Activated naive CD4-positive, alpha-beta T cell treated with anti-CD3 and anti-CD28 coated beads for 36 hours (primary cell): ENCODE measurements around the gene PRKACA. TPM values are rescaled to one million over a fixed set of nuclear protein-coding genes. Genes with fewer than 3 reads are reported as not detected.

Experiments
- CTCF ChIA-PET: fragments of 350-600 bp; sonication (Branson Sonifier 250); formaldehyde crosslinking; loops from one replicate; lab custom pipeline; 2021; ENCODE audit warnings: antibody characterized with exemption; lab: Charles Lee
- DNase-seq: peaks from one replicate; pipeline ENCODE4 v3.0.0-alpha.2; 2020
- H3K27ac Mint-ChIP-seq: one replicate; pipeline ENCODE4 v1.8.0; 2021; ENCODE audit warnings: mild to moderate bottlenecking, mixed read lengths
- H3K27me3 Mint-ChIP-seq: one replicate; pipeline ENCODE4 v1.8.0; 2021; ENCODE audit warnings: low read depth, mixed read lengths
- H3K36me3 Mint-ChIP-seq: one replicate; pipeline ENCODE4 v1.8.0; 2021; ENCODE audit warnings: low read depth, mixed read lengths
- H3K4me1 Mint-ChIP-seq: one replicate; pipeline ENCODE4 v1.8.0; 2021; ENCODE audit warnings: low read depth, mixed read lengths
- H3K4me3 Mint-ChIP-seq: one replicate; pipeline ENCODE4 v1.8.0; 2021; ENCODE audit warnings: mild to moderate bottlenecking, moderate library complexity, mixed read lengths
- H3K9me3 Mint-ChIP-seq: one replicate; pipeline ENCODE4 v1.8.0; 2021; ENCODE audit warnings: mixed read lengths
- intact Hi-C: fragments of 100-400 bp; cut with micrococcal nuclease; formaldehyde crosslinking; loops from one replicate; pipeline ENCODE4 v1.15.1; 2023
- total RNA-seq, 2 experiments: library from RNA; stranded (reverse); gene quantifications; one replicate each; pipeline ENCODE4 v1.2.3, GENCODE V29; 2021

Gene PRKACA
- total RNA-seq, 2 experiments from 2014 or later, result 48.2 to 60.0 TPM

DNA sequence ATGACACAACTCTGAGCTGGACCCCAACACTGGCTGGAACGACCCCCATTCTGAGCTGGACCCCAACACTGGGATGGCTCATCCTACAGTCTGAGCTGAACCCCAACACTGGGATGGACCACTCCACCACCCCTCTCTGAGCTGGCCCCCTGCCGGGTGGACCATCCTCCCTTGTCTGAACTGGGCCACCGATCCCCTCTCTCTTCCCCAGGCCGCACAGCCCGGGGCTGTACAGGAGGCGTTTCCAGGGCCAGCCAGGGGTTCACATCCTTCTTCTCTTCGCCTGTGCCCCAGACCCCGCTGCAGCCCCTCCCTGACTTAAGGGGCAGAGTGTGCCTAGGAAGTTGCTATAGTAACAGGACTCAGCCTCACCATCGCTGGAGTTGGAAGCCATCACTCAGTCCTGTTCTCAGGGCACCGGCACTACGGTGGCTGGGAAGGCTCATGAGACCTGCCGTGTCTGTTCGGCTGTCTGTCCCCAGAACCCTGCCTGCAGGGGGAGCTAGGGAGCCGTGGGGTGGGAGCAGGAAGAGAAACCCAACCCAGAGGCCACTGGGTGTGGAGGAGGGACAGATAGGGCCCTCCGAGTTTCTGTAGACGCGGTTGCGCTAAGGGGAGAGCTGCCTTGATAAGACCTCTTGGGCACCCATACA lies 3.7 kb downstream of the PRKACA start:
- CTCF ChIA-PET, result interaction anchor here (1.0 to 2.1 kb wide), 11 partner anchors 12 to 211 kb away, joined by 3 to 8 read pairs (median 4); no protein-coding TSS in a partner anchor
- intact Hi-C loops, result loop anchor here (2.0 kb wide), 1 partner anchor 39 kb away; no protein-coding TSS in a partner anchor
- Mint-ChIP-seq H3K4me3 (no peak overlapping the region), H3K4me1 (peaks cover 51% of the 10 kb centered on the region), H3K9me3 (no peaks in the 10 kb centered on the region), H3K27me3 (no peaks in the 10 kb centered on the region), H3K27ac (no peak overlapping the region), H3K36me3 (no peaks in the 10 kb centered on the region)
- peak; percentile 46 for DNase-seq

DNA sequence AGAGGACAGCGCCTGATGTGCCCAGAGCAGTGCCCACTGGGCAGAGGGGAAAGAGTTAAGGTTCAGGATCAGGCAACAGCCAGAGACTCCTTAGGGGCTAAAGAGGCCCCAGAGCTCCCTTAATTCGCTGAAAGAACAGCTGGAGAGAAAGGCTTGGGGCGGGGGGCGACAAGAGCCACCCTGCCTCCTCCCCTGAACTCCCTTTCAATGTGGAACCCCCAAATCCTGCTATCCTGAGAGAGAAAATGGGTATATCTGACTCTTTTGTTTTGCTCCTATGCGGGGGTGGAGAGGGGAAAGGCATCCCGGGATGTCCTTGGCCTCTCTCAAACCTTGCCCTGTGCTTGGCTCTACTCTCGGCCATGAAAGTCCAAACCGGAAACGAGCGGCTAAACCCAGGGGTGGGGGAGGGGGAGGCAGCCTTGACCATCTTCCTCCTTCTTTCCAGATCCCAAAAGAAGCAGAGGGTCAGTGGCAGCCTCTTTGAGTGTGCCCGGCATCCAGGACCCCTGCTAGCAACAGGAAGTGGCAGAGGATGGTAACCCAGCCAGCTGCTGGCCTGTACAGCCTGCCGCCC lies 4.7 kb downstream of the PRKACA start:
- no peak for DNase-seq
- Mint-ChIP-seq H3K36me3 (no peaks in the 10 kb centered on the region), H3K27me3 (no peaks in the 10 kb centered on the region), H3K9me3 (no peaks in the 10 kb centered on the region), H3K4me1 (peaks cover 45% of the 10 kb centered on the region), H3K27ac (peak overlapping the region; percentile 30), H3K4me3 (no peak overlapping the region)
- intact Hi-C loops, result no loop called here
- CTCF ChIA-PET, result interaction anchor here (1.5 to 1.7 kb wide), 3 partner anchors 10 to 210 kb away, joined by 3 to 8 read pairs (median 4); no protein-coding TSS in a partner anchor

DNA sequence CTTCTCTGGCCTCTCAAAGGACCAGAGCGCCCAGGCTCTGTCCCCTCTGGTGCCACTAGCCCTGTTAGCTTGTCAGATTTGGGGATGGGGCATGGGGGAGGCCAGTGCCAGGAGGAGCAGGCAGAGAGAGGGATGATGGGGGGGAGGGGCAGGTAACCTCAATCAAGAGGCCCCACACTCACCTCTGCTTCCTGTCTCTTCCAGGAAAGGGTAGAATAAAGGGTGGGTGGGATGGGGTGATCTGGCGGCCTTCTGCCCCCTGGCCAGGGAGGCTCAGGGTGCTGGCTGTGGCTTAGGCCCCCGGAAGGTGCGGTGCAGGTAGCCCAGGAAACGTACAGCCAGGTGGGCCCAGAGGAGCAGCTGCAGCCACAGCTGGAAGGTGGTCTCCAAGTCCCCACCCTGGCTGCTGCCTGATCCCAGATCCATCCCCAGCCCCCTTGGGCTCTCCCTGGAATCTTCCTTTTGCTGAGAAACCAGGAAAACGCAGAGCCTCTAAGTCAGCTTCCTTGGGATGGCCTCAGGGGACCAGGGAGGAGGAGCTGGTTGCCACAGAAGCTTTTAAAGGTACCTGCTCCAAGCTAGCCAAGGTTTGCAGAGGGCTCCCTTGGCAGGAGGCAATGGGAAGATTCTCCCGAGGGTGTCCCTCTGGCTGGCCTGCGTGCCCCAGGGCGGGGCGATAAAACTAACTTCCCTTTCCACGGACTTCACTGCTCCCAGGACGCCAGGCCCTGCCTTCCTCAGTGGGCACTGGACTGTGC lies 5.3 kb downstream of the PRKACA start:
- peaks cover 45% of the 10 kb centered on the region for H3K4me1 Mint-ChIP-seq
- no peak for DNase-seq
- no peaks in the 10 kb centered on the region for H3K36me3 Mint-ChIP-seq
- H3K27me3 Mint-ChIP-seq, result no peaks in the 10 kb centered on the region
- H3K27ac Mint-ChIP-seq, result no peak overlapping the region
- intact Hi-C loops, result no loop called here
- H3K9me3 Mint-ChIP-seq, result no peaks in the 10 kb centered on the region
- CTCF ChIA-PET, result interaction anchor here (1.5 to 1.6 kb wide), 2 partner anchors 11 to 25 kb away, joined by 3 to 4 read pairs; no protein-coding TSS in a partner anchor
- H3K4me3 Mint-ChIP-seq, result no peak overlapping the region

DNA sequence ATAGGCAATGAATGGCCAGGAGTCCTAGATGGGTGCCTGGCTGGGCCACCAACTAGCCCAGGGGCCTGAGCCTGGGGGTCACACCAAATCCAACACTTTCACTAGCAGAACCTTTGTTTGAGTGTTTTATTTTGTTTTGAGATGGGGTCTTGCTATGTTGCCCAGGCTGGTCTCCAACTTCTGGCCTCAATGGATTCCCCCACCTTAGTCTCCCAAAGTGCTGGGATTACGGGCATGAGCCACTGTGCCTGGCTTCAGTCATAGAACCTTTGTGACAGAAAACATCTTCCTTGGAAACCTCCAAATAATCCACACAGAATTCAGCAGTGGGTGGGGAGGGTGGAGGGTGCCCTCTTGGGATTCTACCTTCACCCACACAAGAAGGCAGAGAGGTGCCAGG lies 6.1 kb downstream of the PRKACA start:
- Mint-ChIP-seq H3K4me1 (peaks cover 40% of the 10 kb centered on the region), H3K4me3 (no peak overlapping the region), H3K36me3 (no peaks in the 10 kb centered on the region), H3K9me3 (no peaks in the 10 kb centered on the region), H3K27me3 (no peaks in the 10 kb centered on the region), H3K27ac (no peak overlapping the region)
- CTCF ChIA-PET, result interaction anchor here (1.5 kb wide), 1 partner anchor 12 kb away, joined by 4 read pairs; no protein-coding TSS in a partner anchor
- DNase-seq, result no peak
- intact Hi-C loops, result no loop called here

DNA sequence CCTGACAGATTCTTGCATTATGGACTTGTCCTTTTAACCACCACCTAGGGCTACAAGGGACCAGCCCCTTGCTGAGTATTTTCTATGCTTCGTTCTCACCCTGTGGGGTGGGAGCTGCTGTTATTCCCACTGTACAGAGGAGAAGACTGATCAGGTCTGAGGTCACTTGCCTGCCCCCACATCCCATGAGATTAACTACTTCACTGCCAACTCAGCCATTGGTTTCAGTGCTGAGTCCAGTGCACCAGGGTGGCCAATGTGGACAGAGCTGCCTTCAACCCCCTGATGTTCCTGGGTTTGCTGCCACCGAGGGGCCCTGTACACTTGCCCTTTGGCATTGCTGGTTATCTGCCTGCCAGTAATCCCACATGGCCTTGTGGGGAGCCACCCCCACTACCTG lies 6.9 kb downstream of the PRKACA start:
- no peak for DNase-seq
- H3K4me1 Mint-ChIP-seq, result peaks cover 31% of the 10 kb centered on the region
- H3K4me3 Mint-ChIP-seq, result no peak overlapping the region
- H3K36me3 Mint-ChIP-seq, result peaks cover 1% of the 10 kb centered on the region
- no peak overlapping the region for H3K27ac Mint-ChIP-seq
- CTCF ChIA-PET, result interaction anchor here (1.2 kb wide), 1 partner anchor 62 kb away, joined by 3 read pairs; no protein-coding TSS in a partner anchor
- intact Hi-C loops, result no loop called here
- no peaks in the 10 kb centered on the region for H3K27me3 Mint-ChIP-seq
- no peaks in the 10 kb centered on the region for H3K9me3 Mint-ChIP-seq

DNA sequence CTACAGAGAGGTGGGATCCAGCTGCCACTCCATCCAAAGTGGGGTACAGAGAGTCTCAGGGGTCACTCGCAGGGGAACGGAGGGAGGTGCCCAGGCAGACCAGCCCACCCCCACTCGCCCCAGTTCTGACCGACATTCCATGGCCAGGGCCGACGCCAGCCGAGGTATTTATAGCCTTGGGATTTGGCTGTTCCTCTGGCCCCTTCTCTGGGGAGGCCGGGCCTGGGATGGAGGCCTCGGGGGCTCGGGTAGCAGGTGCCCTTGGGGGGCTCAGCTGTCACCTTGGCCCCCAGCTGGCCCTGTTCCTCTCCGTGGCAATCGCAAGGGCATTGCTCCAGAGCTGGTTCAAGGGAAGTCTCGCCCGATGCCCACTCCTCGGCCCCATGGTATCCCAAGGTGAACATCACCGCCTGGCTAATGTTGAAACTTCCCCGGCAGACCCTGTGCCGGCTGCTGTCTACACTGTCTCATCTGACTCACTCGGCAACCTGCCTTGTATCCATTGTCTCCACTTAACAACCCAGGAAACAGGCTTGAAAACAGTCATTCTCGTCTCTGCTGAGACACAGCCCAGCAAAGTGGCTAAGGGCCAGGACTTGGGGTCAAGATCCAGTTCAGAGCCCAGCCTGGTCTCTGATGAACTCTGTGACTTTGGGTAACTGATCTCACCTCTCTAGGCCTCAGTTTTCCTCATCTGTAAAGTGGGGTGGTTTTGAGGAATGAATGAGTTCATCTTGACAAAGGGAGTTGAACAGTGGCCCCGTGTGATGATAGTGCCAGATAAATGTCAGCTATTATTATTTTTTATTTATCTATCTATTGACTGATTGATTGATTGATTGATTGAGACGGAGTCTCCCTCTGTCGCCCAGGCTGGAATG lies 9.7 kb downstream of the PRKACA start:
- CTCF ChIA-PET, result interaction anchor here (0.6 to 1.6 kb wide), 3 partner anchors 15 to 246 kb away, joined by 4 to 7 read pairs (median 6); partner anchors contain the start of gene ASF1B
- no peak for DNase-seq
- H3K36me3 Mint-ChIP-seq, result peaks cover 2% of the 10 kb centered on the region
- no peak overlapping the region for H3K27ac Mint-ChIP-seq
- peaks cover 12% of the 10 kb centered on the region for H3K4me1 Mint-ChIP-seq
- H3K4me3 Mint-ChIP-seq, result no peak overlapping the region
- intact Hi-C loops, result no loop called here
- no peaks in the 10 kb centered on the region for H3K27me3 Mint-ChIP-seq
- H3K9me3 Mint-ChIP-seq, result no peaks in the 10 kb centered on the region

DNA sequence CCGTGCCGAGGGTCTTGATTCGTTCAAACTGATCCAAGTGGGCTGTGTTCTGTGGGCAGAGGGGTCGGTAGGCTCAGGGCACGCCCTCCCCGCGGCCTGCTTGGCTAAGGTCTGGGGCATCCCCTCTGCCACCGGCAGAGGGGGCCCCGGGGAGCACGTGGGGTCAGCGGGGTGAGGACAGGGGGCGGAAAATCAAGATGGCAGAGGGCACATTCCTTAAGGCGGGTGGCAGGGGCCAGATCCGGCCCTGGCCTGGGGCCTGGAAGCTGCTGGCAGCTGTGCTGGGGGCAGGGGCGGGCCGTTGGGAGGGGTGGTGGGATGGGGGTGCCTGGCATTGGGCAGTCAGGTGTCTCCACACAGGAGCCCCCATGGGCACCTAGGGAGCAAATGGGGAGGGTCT lies 10.7 kb downstream of the PRKACA start:
- Mint-ChIP-seq H3K4me1 (peaks cover 4% of the 10 kb centered on the region), H3K9me3 (no peaks in the 10 kb centered on the region), H3K27me3 (no peaks in the 10 kb centered on the region), H3K27ac (no peak overlapping the region), H3K36me3 (peaks cover 2% of the 10 kb centered on the region), H3K4me3 (no peak overlapping the region)
- CTCF ChIA-PET, result interaction anchor here (1.6 kb wide), 1 partner anchor 30 kb away, joined by 6 read pairs; the partner anchor contains the start of gene ASF1B
- intact Hi-C loops, result no loop called here
- DNase-seq, result no peak

DNA sequence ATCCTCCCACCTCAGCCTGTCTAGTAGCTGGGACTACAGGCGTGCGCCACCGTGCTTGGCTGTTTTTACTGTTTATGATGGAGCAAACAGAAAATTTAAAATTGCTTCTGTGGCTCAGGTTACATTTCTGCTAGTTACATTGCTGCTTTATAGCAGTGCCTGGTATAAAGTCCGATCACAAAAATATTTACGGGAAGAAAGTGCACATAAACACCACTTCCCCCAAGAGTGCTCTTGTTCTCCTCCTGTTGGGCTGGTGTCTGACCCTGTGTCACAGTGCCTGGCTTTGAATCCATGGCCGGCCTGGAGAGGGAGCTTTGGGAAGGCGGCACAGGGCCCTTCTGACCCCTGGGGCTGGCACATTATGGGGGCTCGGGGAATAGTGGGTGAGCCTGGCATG lies 11.9 kb downstream of the PRKACA start:
- no peaks in the 10 kb centered on the region for H3K9me3 Mint-ChIP-seq
- H3K27ac Mint-ChIP-seq, result no peak overlapping the region
- no peak overlapping the region for H3K4me3 Mint-ChIP-seq
- no peaks in the 10 kb centered on the region for H3K4me1 Mint-ChIP-seq
- intact Hi-C loops, result no loop called here
- H3K27me3 Mint-ChIP-seq, result no peaks in the 10 kb centered on the region
- peaks cover 3% of the 10 kb centered on the region for H3K36me3 Mint-ChIP-seq
- DNase-seq, result no peak
- CTCF ChIA-PET, result interaction anchor here (1.2 kb wide), 1 partner anchor 9 kb away, joined by 3 read pairs; no protein-coding TSS in a partner anchor

DNA sequence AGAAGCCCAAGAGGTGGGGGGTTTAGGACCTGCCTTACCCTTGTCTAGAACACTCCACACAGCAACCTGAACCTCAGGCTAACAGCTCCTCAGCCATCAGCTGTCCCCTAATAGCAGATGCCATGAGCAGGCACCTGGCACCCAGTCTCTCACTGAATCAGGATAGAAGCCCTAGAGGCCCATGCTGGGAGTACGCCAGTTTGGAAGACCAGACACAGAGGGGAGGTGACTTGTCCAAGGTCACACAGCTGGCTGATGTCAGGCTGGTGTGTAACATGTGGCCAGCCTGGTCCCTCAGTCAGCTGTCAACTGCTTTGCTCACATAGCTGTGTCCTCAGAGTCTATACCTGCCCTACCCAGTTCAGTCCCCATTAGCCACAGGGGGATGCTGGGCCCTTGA lies 14.3 kb downstream of the PRKACA start:
- Mint-ChIP-seq H3K27me3 (no peaks in the 10 kb centered on the region), H3K27ac (no peak overlapping the region), H3K4me1 (no peaks in the 10 kb centered on the region), H3K4me3 (no peak overlapping the region), H3K36me3 (peaks cover 4% of the 10 kb centered on the region), H3K9me3 (no peaks in the 10 kb centered on the region)
- DNase-seq, result no peak
- intact Hi-C loops, result no loop called here
- CTCF ChIA-PET, result no interaction called here

DNA sequence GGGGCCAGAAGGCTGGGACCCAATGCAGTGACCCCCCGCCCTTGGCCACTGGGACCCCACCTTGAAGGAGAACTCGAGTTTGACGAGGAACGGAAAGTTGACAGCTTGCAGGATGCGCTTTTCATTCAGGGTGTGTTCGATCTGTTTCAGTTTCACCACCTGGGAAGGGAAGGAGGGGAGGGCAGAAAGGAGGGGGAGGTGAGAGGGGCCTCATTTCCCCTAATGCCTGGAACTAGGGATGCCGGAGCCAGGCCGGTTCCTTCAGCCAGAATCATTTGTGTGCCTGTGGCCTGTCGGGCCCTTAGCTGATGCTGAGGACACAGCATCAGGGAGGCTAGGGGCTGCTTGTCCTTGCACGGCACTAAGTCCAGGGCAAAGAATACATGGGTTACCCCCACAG lies 14.8 kb downstream of the PRKACA start:
- CTCF ChIA-PET, result interaction anchor here (0.6 to 1.4 kb wide), 2 partner anchors 12 to 242 kb away, joined by 3 to 5 read pairs; no protein-coding TSS in a partner anchor
- H3K27me3 Mint-ChIP-seq, result no peaks in the 10 kb centered on the region
- no peaks in the 10 kb centered on the region for H3K4me1 Mint-ChIP-seq
- no peak overlapping the region for H3K4me3 Mint-ChIP-seq
- DNase-seq, result no peak
- H3K9me3 Mint-ChIP-seq, result no peaks in the 10 kb centered on the region
- peaks cover 4% of the 10 kb centered on the region for H3K36me3 Mint-ChIP-seq
- H3K27ac Mint-ChIP-seq, result peak overlapping the region; percentile 13
- intact Hi-C loops, result no loop called here

DNA sequence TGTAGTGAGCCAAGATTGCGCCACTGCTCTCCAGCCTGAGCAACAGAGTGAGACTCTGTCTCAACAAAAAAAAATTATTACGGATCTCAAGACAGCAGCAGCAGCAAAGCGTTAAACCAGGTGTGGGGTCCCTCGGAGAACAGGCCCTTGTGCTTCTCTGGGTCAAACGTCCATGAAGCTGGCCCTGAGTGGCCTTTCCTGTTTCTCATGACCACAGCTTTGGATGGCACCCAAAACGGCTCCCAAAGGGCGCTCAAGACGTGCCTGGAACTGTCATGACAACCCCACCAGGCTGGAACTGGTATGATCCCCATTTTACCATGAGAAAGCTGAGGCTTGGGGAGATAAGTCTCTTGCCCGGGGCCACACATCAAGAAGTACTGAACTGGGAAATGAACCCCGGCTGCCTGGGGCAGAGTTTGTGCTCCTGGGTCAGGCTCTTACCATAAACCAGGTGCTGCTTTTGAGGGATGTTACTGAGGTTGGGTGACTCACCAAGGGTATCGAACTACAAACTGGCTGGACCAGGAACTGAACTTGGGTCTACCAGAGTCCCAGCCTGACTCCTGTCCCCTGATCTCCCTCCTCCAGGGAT lies 15.4 kb downstream of the PRKACA start:
- no peak overlapping the region for H3K4me3 Mint-ChIP-seq
- no peak overlapping the region for H3K27ac Mint-ChIP-seq
- intact Hi-C loops, result no loop called here
- no peaks in the 10 kb centered on the region for H3K4me1 Mint-ChIP-seq
- DNase-seq, result no peak
- H3K27me3 Mint-ChIP-seq, result no peaks in the 10 kb centered on the region
- H3K9me3 Mint-ChIP-seq, result no peaks in the 10 kb centered on the region
- H3K36me3 Mint-ChIP-seq, result peaks cover 4% of the 10 kb centered on the region
- CTCF ChIA-PET, result interaction anchor here (0.6 to 1.4 kb wide), 2 partner anchors 13 to 242 kb away, joined by 3 to 5 read pairs; no protein-coding TSS in a partner anchor
